Liver (tissue), 9 donors: ENCODE results near the gene GPATCH2L. TPM values are rescaled to one million over a fixed set of nuclear protein-coding genes. Genes with fewer than 3 reads are reported as not detected.

Experiments
- DNase-seq: peaks from one replicate; pipeline ENCODE4 v3.0.0-alpha.2; 2017; ENCODE audit warnings: low spot score
- H3K27ac ChIP-seq, 2 donors: one replicate each; pipeline ENCODE4 v1.7.0; 2013; ENCODE audit warnings: inconsistent platforms in 2 of 2, low read length in 2 of 2, control low read depth in 1 of 2, low read depth in 1 of 2, mild to moderate bottlenecking in 1 of 2
- H3K27me3 ChIP-seq, 4 donors: one replicate each; pipeline versions ENCODE4 v1.6.1 to v1.7.0; 2013; ENCODE audit warnings: low read length in 3 of 4, inconsistent platforms in 1 of 4, mild to moderate bottlenecking in 1 of 4, moderate library complexity in 1 of 4; ENCODE audit not compliant: control insufficient read depth in 4 of 4, insufficient read depth in 4 of 4
- H3K36me3 ChIP-seq, 4 donors: one replicate each; pipeline versions ENCODE4 v1.6.1 to v1.7.0; 2013; ENCODE audit warnings: low read length in 3 of 4, mild to moderate bottlenecking in 3 of 4, low read depth in 1 of 4, moderate library complexity in 1 of 4; ENCODE audit not compliant: control insufficient read depth in 4 of 4, insufficient read depth in 3 of 4
- H3K4me1 ChIP-seq, 4 donors: one replicate each; pipeline versions ENCODE4 v1.6.1 to v1.7.0; 2013; ENCODE audit warnings: low read length in 3 of 4, mild to moderate bottlenecking in 3 of 4, moderate library complexity in 1 of 4; ENCODE audit not compliant: control insufficient read depth in 4 of 4, insufficient read depth in 4 of 4
- H3K4me3 ChIP-seq, 3 donors: one replicate each; pipeline versions ENCODE4 v1.6.1 to v1.7.0; 2013; ENCODE audit warnings: low read length in 3 of 3, control low read depth in 1 of 3, low read depth in 1 of 3, mild to moderate bottlenecking in 1 of 3
- H3K9ac ChIP-seq, 2 donors: one replicate each; pipeline ENCODE4 v1.7.0; 2013; ENCODE audit warnings: low read length in 2 of 2, mild to moderate bottlenecking in 2 of 2, moderate library complexity in 2 of 2, control low read depth in 1 of 2, low read depth in 1 of 2
- H3K9me3 ChIP-seq, 4 donors: one replicate each; pipeline versions ENCODE4 v1.6.1 to v1.7.0; 2013; ENCODE audit warnings: low read length in 3 of 4; ENCODE audit not compliant: control insufficient read depth in 4 of 4
- EGR1 ChIP-seq, 2 donors: IDR thresholded peaks; 2 replicates each; pipeline ENCODE4 v1.6.1; 2016 to 2018; ENCODE audit warnings: antibody characterized with exemption in 2 of 2, low read depth in 2 of 2
- FOXA1 ChIP-seq: IDR thresholded peaks from 2 replicates; pipeline ENCODE4 v1.6.1; 2016; ENCODE audit warnings: antibody characterized with exemption
- FOXA2 ChIP-seq: IDR thresholded peaks from 2 replicates; pipeline ENCODE4 v1.6.1; 2016; ENCODE audit warnings: antibody characterized with exemption
- GABPA ChIP-seq, 2 donors: IDR thresholded peaks in 1 of 2; conservative IDR thresholded peaks in 1 of 2; 2 replicates each; pipeline ENCODE4 v1.6.1; 2016; ENCODE audit warnings: antibody characterized with exemption in 2 of 2, mild to moderate bottlenecking in 1 of 2, moderate library complexity in 1 of 2
- HNF4A ChIP-seq, 2 donors: conservative IDR thresholded peaks; 2 replicates each; pipeline ENCODE4 v1.6.1; 2016; ENCODE audit warnings: antibody characterized with exemption in 2 of 2, mild to moderate bottlenecking in 2 of 2
- HNF4G ChIP-seq: IDR thresholded peaks from 2 replicates; pipeline ENCODE4 v1.6.1; 2016; ENCODE audit warnings: antibody characterized with exemption
- JUND ChIP-seq, 2 donors: IDR thresholded peaks; 2 replicates each; pipeline ENCODE4 v1.6.1; 2016; ENCODE audit warnings: antibody characterized with exemption in 2 of 2
- MAX ChIP-seq: IDR thresholded peaks from 2 replicates; pipeline ENCODE4 v1.6.1; 2016; ENCODE audit warnings: antibody characterized with exemption
- NR2F2 ChIP-seq: IDR thresholded peaks from 2 replicates; pipeline ENCODE4 v1.6.1; 2016; ENCODE audit warnings: antibody characterized with exemption
- RAD21 ChIP-seq, 2 donors: IDR thresholded peaks; 2 replicates each; pipeline ENCODE4 v1.6.1; 2016; ENCODE audit warnings: antibody characterized with exemption in 2 of 2, mild to moderate bottlenecking in 2 of 2
- REST ChIP-seq: IDR thresholded peaks from 2 replicates; pipeline ENCODE4 v1.6.1; 2016; ENCODE audit warnings: antibody characterized with exemption, mild to moderate bottlenecking
- RXRA ChIP-seq, 2 donors: IDR thresholded peaks; 2 replicates each; pipeline ENCODE4 v1.6.1; 2017 to 2018; ENCODE audit warnings: antibody characterized with exemption in 2 of 2, mild to moderate bottlenecking in 1 of 2
- SP1 ChIP-seq: IDR thresholded peaks from 2 replicates; pipeline ENCODE4 v1.6.1; 2018; ENCODE audit warnings: antibody characterized with exemption, mild to moderate bottlenecking
- TAF1 ChIP-seq: conservative IDR thresholded peaks from 2 replicates; pipeline ENCODE4 v1.6.1; 2016; ENCODE audit warnings: antibody characterized with exemption, mild to moderate bottlenecking
- YY1 ChIP-seq: IDR thresholded peaks from 2 replicates; pipeline ENCODE4 v1.6.1; 2016; ENCODE audit warnings: antibody characterized with exemption, mild to moderate bottlenecking
- ZBTB33 ChIP-seq: IDR thresholded peaks from 2 replicates; pipeline ENCODE4 v1.6.1; 2016; ENCODE audit warnings: antibody characterized with exemption
- WGBS: extraction: QIAGEN DNeasy Blood & Tissue Kit; methylation state at CpG from one replicate; pipeline ENCODE4 v1.1.7; 2013; 5-methylcytosine and 5-hydroxymethylcytosine counted together
- polyA plus RNA-seq, 2 donors: library from polyadenylated mRNA; stranded (reverse) in 1 of 2; unstranded in 1 of 2; fragments of 200-250 nt in 1 of 2; fragments of >200 nt in 1 of 2; fragmentation: Nextera tagmentation in 1 of 2; extraction: Ambion mirVana in 1 of 2; gene quantifications; one replicate each; pipeline versions ENCODE4 v1.2.1 to v1.2.3, GENCODE V29; 2013 to 2015
- total RNA-seq, 2 donors: library from RNA; depleted of rRNA; stranded (reverse); fragments of >200 nt; gene quantifications; one replicate each; pipeline ENCODE4 v1.2.3, GENCODE V29; 2014
- TF ChIP-seq, protein P1 (sequence below): IDR thresholded peaks from 2 replicates; pipeline ENCODE4 v1.6.1; 2016; ENCODE audit warnings: antibody characterized with exemption
- TF ChIP-seq, protein P2 (sequence below): fragments of 150-350 bp; IDR thresholded peaks from 2 replicates; pipeline ENCODE4 v1.5.1; 2017; ENCODE audit warnings: improper control_type of control experiment, low read depth, low read length; ENCODE audit not compliant: missing input control
- donor health status: healthy.
- donor health status: healthy.
- donor health status: healthy.
- donor health status: healthy.
- donor health status: healthy.

GPATCH2L gene
- total and polyA plus RNA-seq, 4 donors, result 4.5 to 39.5 (median 15.8) TPM

- H3K9me3 ChIP-seq, result peaks cover 0 to 11% (median 5%) of the 10 kb centered on the region in 4 donors
- no peak overlapping the region for H3K9ac ChIP-seq
- H3K4me1 ChIP-seq, result peaks cover 2 to 5% (median 3%) of the 10 kb centered on the region in 4 donors
- no peaks in the 10 kb centered on the region for H3K36me3 ChIP-seq
- H3K27ac ChIP-seq, result no peak overlapping the region
- DNase-seq, result no peak
- TF ChIP-seq, protein P1, sequence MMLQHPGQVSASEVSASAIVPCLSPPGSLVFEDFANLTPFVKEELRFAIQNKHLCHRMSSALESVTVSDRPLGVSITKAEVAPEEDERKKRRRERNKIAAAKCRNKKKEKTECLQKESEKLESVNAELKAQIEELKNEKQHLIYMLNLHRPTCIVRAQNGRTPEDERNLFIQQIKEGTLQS, result no peak
- TF ChIP-seq FOXA2, result no peak
- no peak for TF ChIP-seq MAX
- no peak for TF ChIP-seq YY1
- TF ChIP-seq REST, result no peak
- no peak for TF ChIP-seq GABPA (IDR thresholded peaks at IDR 0.05 in 1 of 2, conservative IDR thresholded peaks at IDR 0.05 in 1 of 2)
- no peak for TF ChIP-seq FOXA1
- no peak for TF ChIP-seq ZBTB33
- no peak for TF ChIP-seq RXRA (IDR thresholded peaks at IDR 0.05)
- TF ChIP-seq EGR1 (IDR thresholded peaks at IDR 0.05; ENCODE audit: low read depth in 2 of 2), result no peak
- no peak for TF ChIP-seq RAD21 (IDR thresholded peaks at IDR 0.05)
- no peak for TF ChIP-seq NR2F2
- TF ChIP-seq, protein P2, sequence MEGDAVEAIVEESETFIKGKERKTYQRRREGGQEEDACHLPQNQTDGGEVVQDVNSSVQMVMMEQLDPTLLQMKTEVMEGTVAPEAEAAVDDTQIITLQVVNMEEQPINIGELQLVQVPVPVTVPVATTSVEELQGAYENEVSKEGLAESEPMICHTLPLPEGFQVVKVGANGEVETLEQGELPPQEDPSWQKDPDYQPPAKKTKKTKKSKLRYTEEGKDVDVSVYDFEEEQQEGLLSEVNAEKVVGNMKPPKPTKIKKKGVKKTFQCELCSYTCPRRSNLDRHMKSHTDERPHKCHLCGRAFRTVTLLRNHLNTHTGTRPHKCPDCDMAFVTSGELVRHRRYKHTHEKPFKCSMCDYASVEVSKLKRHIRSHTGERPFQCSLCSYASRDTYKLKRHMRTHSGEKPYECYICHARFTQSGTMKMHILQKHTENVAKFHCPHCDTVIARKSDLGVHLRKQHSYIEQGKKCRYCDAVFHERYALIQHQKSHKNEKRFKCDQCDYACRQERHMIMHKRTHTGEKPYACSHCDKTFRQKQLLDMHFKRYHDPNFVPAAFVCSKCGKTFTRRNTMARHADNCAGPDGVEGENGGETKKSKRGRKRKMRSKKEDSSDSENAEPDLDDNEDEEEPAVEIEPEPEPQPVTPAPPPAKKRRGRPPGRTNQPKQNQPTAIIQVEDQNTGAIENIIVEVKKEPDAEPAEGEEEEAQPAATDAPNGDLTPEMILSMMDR, result no peak
- no peak for TF ChIP-seq HNF4G
- TF ChIP-seq HNF4A (conservative IDR thresholded peaks at IDR 0.05), result no peak
- no peak for TF ChIP-seq SP1
- TF ChIP-seq JUND (IDR thresholded peaks at IDR 0.05), result no peak
- TF ChIP-seq TAF1, result no peak
- peaks cover 3 to 6% (median 3%) of the 10 kb centered on the region in 4 donors for H3K27me3 ChIP-seq
- 49% methylated on average over 2 of the region's 2 CpGs for WGBS
- no peak overlapping the region for H3K4me3 ChIP-seq
Measured at GRCh38 chr14:76143642-76144041, 8.1 kb upstream of the GPATCH2L start.
